HCT116 (cell line): Measurements from ENCODE around the gene P2RX6. TPM values are rescaled to one million over a fixed set of nuclear protein-coding genes. Genes with fewer than 3 reads are reported as not detected.

Experiments used
- ATAC-seq: fragments of 200-7000 bp; cut with Tn5 transposase; 2 replicates; pipeline ENCODE4 v1.9.1; 2020; ENCODE audit warnings: mild to moderate bottlenecking, moderate library complexity
- BruUV-seq: library from RNA; stranded (reverse); fragments of 400-500 nt; replicated peaks from 2 replicates; lab custom pipeline; 2021; lab: Mats Ljungman, UMichigan
- CTCF ChIA-PET: fragments of 300-600 bp; sonication (Branson Sonifier 250); formaldehyde crosslinking; loops from one replicate; lab custom pipeline; 2021; ENCODE audit warnings: antibody characterized with exemption; lab: Charles Lee
- POLR2A ChIA-PET: fragments of 300-600, 350-600 bp; sonication (Branson Sonifier 250); formaldehyde crosslinking; loops from one replicate; lab custom pipeline; 2021; ENCODE audit warnings: antibody characterized with exemption; lab: Charles Lee
- RAD21 ChIA-PET, 2 experiments: fragments of 300-600 bp; sonication (Branson Sonifier 250); formaldehyde crosslinking; loops; one replicate each; lab custom pipeline; 2023; ENCODE audit warnings: low total read pairs in 2 of 2; ENCODE audit not compliant: uncharacterized antibody in 2 of 2, unreplicated experiment in 2 of 2, low non-redundant PET in 1 of 2; lab: Charles Lee
- DNase-seq: peaks from one replicate; pipeline ENCODE4 v3.0.0-alpha.2; 2010; ENCODE audit warnings: low read depth, low spot score
- H2AFZ ChIP-seq: fragments of 200-600 bp; shearing (Covaris generic), sonication (generic); 2 replicates; pipeline ENCODE4 v1.6.1; 2017; ENCODE audit warnings: low read depth, mixed run types, mixed read lengths, antibody characterized with exemption, low read length; ENCODE audit not compliant: poor library complexity, severe bottlenecking
- H3K27ac ChIP-seq: 2 replicates; pipeline ENCODE4 v1.5.1; 2012; ENCODE audit warnings: low read depth, low read length
- H3K27me3 ChIP-seq: fragments of 200-600 bp; sonication (generic); 2 replicates; pipeline ENCODE4 v1.6.1; 2016; ENCODE audit warnings: mixed run types, low read length, mixed read lengths; ENCODE audit not compliant: insufficient read depth
- H3K36me3 ChIP-seq, 2 experiments: fragments of 200-500 bp in 1 of 2; fragments of 200-600 bp in 1 of 2; sonication (Bioruptor generic) in 1 of 2; sonication (generic) in 1 of 2; 2 replicates each; pipeline versions ENCODE4 v1.5.1 to v1.6.1; 2014 to 2016; ENCODE audit warnings: low read length in 2 of 2, inconsistent platforms in 1 of 2, mixed read lengths in 1 of 2, mixed run types in 1 of 2; ENCODE audit not compliant: insufficient read depth in 2 of 2, control insufficient read depth in 1 of 2
- H3K4me1 ChIP-seq, 2 experiments: fragments of 200-600 bp in 1 of 2; sonication (generic) in 1 of 2; 2 replicates each; pipeline versions ENCODE4 v1.5.1 to v1.6.1; 2012 to 2017; ENCODE audit warnings: low read length in 2 of 2, inconsistent platforms in 1 of 2, mild to moderate bottlenecking in 1 of 2, mixed read lengths in 1 of 2, mixed run types in 1 of 2, moderate library complexity in 1 of 2; ENCODE audit not compliant: insufficient read depth in 2 of 2, control insufficient read depth in 1 of 2
- H3K4me2 ChIP-seq: fragments of 200-600 bp; sonication (generic); 2 replicates; pipeline ENCODE4 v1.6.1; 2017; ENCODE audit warnings: mixed run types, low read length, mixed read lengths
- H3K4me3 ChIP-seq, 2 experiments: fragments of 200-600 bp in 1 of 2; sonication (generic) in 1 of 2; replicated peaks in 1 of 2; 2 replicates each; pipeline ENCODE4 v1.5.1; 2011 to 2016; ENCODE audit warnings: low read length in 2 of 2, control low read depth in 1 of 2, low read depth in 1 of 2, mild to moderate bottlenecking in 1 of 2, mixed read lengths in 1 of 2, mixed run types in 1 of 2
- H3K79me2 ChIP-seq: fragments of 200-600 bp; sonication (generic); 2 replicates; pipeline ENCODE4 v1.6.1; 2017; ENCODE audit warnings: mild to moderate bottlenecking, mixed run types, low read length, moderate library complexity, mixed read lengths; ENCODE audit not compliant: insufficient read depth
- H3K9ac ChIP-seq: fragments of 200-600 bp; sonication (generic); 2 replicates; pipeline ENCODE4 v1.6.1; 2016; ENCODE audit warnings: low read length, mixed read lengths
- H3K9me2 ChIP-seq: fragments of 200-600 bp; sonication (generic), shearing (Covaris generic); 2 replicates; pipeline ENCODE4 v1.6.1; 2017; ENCODE audit warnings: mixed run types, mild to moderate bottlenecking, moderate library complexity; ENCODE audit not compliant: insufficient read depth
- H3K9me3 ChIP-seq, 2 experiments: fragments of 200-500 bp in 1 of 2; fragments of 200-600 bp in 1 of 2; sonication (Bioruptor generic) in 1 of 2; sonication (generic) in 1 of 2; 2 replicates each; pipeline ENCODE4 v1.6.1; 2014 to 2017; ENCODE audit warnings: low read length in 2 of 2, mixed read lengths in 2 of 2, inconsistent platforms in 1 of 2, low read depth in 1 of 2, mild to moderate bottlenecking in 1 of 2, mixed run types in 1 of 2, moderate library complexity in 1 of 2; ENCODE audit not compliant: control insufficient read depth in 1 of 2, insufficient read depth in 1 of 2
- H4K20me1 ChIP-seq: fragments of 200-600 bp; sonication (generic), shearing (Covaris generic); 2 replicates; pipeline ENCODE4 v1.6.1; 2017; ENCODE audit warnings: mixed run types, mild to moderate bottlenecking, moderate library complexity; ENCODE audit not compliant: insufficient read depth
- CBX3 ChIP-seq: IDR thresholded peaks from 2 replicates; pipeline ENCODE4 v1.6.1; 2012; ENCODE audit warnings: low read depth
- CTCF ChIP-seq, 3 experiments: fragments of 200-600 bp in 1 of 3; sonication (generic) in 1 of 3; IDR thresholded peaks in 2 of 3; conservative IDR thresholded peaks in 1 of 3; 2 replicates each; pipeline ENCODE4 v1.5.1; 2012 to 2017; ENCODE audit warnings: low read depth in 2 of 3, low read length in 2 of 3, antibody characterized with exemption in 1 of 3, borderline replicate concordance in 1 of 3, control low read depth in 1 of 3, mild to moderate bottlenecking in 1 of 3, mixed read lengths in 1 of 3, mixed run types in 1 of 3, moderate library complexity in 1 of 3; ENCODE audit not compliant: insufficient read depth in 1 of 3
- ELF1 ChIP-seq: IDR thresholded peaks from 2 replicates; pipeline ENCODE4 v1.6.1; 2012; ENCODE audit warnings: low read depth, borderline replicate concordance
- EZH2phosphoT487 ChIP-seq: fragments of 200-600 bp; IDR thresholded peaks from 2 replicates; pipeline ENCODE4 v1.6.1; 2018; ENCODE audit warnings: antibody characterized with exemption, borderline replicate concordance
- JUND ChIP-seq: IDR thresholded peaks from 2 replicates; pipeline ENCODE4 v1.6.1; 2012
- POLR2A ChIP-seq: IDR thresholded peaks from 2 replicates; pipeline ENCODE4 v1.7.0; 2011; ENCODE audit warnings: borderline replicate concordance; ENCODE audit not compliant: insufficient read depth, insufficient read length; ENCODE audit errors: extremely low read depth
- RAD21 ChIP-seq: IDR thresholded peaks from 2 replicates; pipeline ENCODE4 v1.6.1; 2012; ENCODE audit warnings: low read depth, mild to moderate bottlenecking
- SIN3A ChIP-seq: IDR thresholded peaks from 2 replicates; pipeline ENCODE4 v1.6.1; 2012; ENCODE audit warnings: low read depth
- SRF ChIP-seq: IDR thresholded peaks from 2 replicates; pipeline ENCODE4 v1.6.1; 2012; ENCODE audit warnings: low read depth
- ZFX ChIP-seq: fragments of 450-650 bp; IDR thresholded peaks from 2 replicates; pipeline ENCODE4 v1.6.1; 2017
- intact Hi-C: fragments of 100-400 bp; cut with micrococcal nuclease; formaldehyde crosslinking; loops from 2 replicates; pipeline ENCODE4 v1.10.0; 2022
- total RNA-seq: library from RNA; stranded (reverse); gene quantifications from one replicate; pipeline ENCODE4 v1.2.1, GENCODE V29; 2021; ENCODE audit not compliant: unreplicated experiment

The P2RX6 gene
- total RNA-seq, 1 experiment from 2014 or later, result 0.20 TPM

- DNase-seq, result no peak
- no TSS peak for BruUV-seq
- H3K27me3 ChIP-seq, result no peaks in the 10 kb centered on the region
- intact Hi-C loops, result no loop called here
- H4K20me1 ChIP-seq, result no peaks in the 10 kb centered on the region
- TF ChIP-seq ELF1 (no peak), CTCF (IDR thresholded peaks at IDR 0.05 in 2 of 3, conservative IDR thresholded peaks at IDR 0.05 in 1 of 3; ENCODE audit: borderline replicate concordance in 1 of 3, insufficient read depth in 1 of 3, low read depth in 2 of 3, low read length in 2 of 3) (no peak), SIN3A (no peak), ZFX (no peak), SRF (no peak), CBX3 (no peak), JUND (no peak), EZH2phosphoT487 (no peak), RAD21 (no peak), POLR2A (no peak)
- no peaks in the 10 kb centered on the region for H3K9me3 ChIP-seq
- H2AFZ ChIP-seq, result no peak overlapping the region
- ChIA-PET RAD21 (no interaction called here), CTCF (no interaction called here), POLR2A (interaction anchor here (0.7 kb wide), 1 partner anchor 13 kb away, joined by 3 read pairs; no protein-coding TSS in a partner anchor)
- ATAC-seq, result no peak
- no peaks in the 10 kb centered on the region for H3K4me1 ChIP-seq
- no peak overlapping the region for H3K27ac ChIP-seq
- no peaks in the 10 kb centered on the region for H3K36me3 ChIP-seq
- no peak overlapping the region for H3K4me2 ChIP-seq
- no peak overlapping the region for H3K9ac ChIP-seq
- H3K9me2 ChIP-seq, result no peaks in the 10 kb centered on the region
- H3K79me2 ChIP-seq, result no peaks in the 10 kb centered on the region
- H3K4me3 ChIP-seq, result no peak overlapping the region
Measured at GRCh38 chr22:21025266-21025665, 10.3 kb downstream of the P2RX6 start.
